Neuronal stem cell (in vitro differentiated cells): ENCODE measurements around the gene PML.
A peak's percentile ranks its signal among the peaks of the same experiment; 100 is the strongest.

Experiments used
- DNase-seq: peaks from one replicate; pipeline ENCODE4 v3.0.0-alpha.2; 2013; ENCODE audit warnings: low spot score
- H2AFZ ChIP-seq: one replicate; pipeline ENCODE4 v1.6.1; 2013; ENCODE audit warnings: mild to moderate bottlenecking, low read length, inconsistent platforms
- H2AK5ac ChIP-seq: 2 replicates; pipeline ENCODE4 v1.6.1; 2013; ENCODE audit warnings: low read depth, mild to moderate bottlenecking, inconsistent platforms, low read length, moderate library complexity, mixed read lengths
- H2BK120ac ChIP-seq: 2 replicates; pipeline ENCODE4 v1.6.1; 2013; ENCODE audit warnings: low read depth, mild to moderate bottlenecking, inconsistent platforms, low read length, moderate library complexity, mixed read lengths
- H2BK12ac ChIP-seq: one replicate; pipeline ENCODE4 v1.6.1; 2013; ENCODE audit warnings: low read length, inconsistent platforms
- H2BK15ac ChIP-seq: 2 replicates; pipeline ENCODE4 v1.6.1; 2013; ENCODE audit warnings: mild to moderate bottlenecking, low read length, inconsistent platforms, mixed read lengths
- H2BK5ac ChIP-seq: one replicate; pipeline ENCODE4 v1.6.1; 2013; ENCODE audit warnings: inconsistent platforms, mild to moderate bottlenecking, low read length, moderate library complexity
- H3K14ac ChIP-seq: one replicate; pipeline ENCODE4 v1.6.1; 2013; ENCODE audit warnings: low read length, inconsistent platforms
- H3K18ac ChIP-seq: 2 replicates; pipeline ENCODE4 v1.6.1; 2013; ENCODE audit warnings: low read length, inconsistent platforms
- H3K23ac ChIP-seq: 2 replicates; pipeline ENCODE4 v1.6.1; 2013; ENCODE audit warnings: low read depth, mild to moderate bottlenecking, mixed read lengths, low read length, inconsistent platforms; ENCODE audit not compliant: poor library complexity
- H3K27ac ChIP-seq: replicated peaks from 3 replicates; pipeline ENCODE4 v1.5.1; 2013; ENCODE audit warnings: low read length, inconsistent platforms
- H3K27me3 ChIP-seq, 3 experiments: 2 replicates each; pipeline ENCODE4 v1.6.1; 2013; ENCODE audit warnings: low read length in 3 of 3, mild to moderate bottlenecking in 2 of 3, inconsistent platforms in 1 of 3, low read depth in 1 of 3, mixed read lengths in 1 of 3, moderate library complexity in 1 of 3; ENCODE audit not compliant: control insufficient read depth in 3 of 3, insufficient read depth in 3 of 3
- H3K36me3 ChIP-seq, 2 donors: replicated peaks in 1 of 2; 2 replicates each; pipeline ENCODE4 v1.6.1; 2013; ENCODE audit warnings: low read length in 2 of 2; ENCODE audit not compliant: control insufficient read depth in 2 of 2, insufficient read depth in 2 of 2
- H3K4ac ChIP-seq: 2 replicates; pipeline ENCODE4 v1.6.1; 2013; ENCODE audit warnings: inconsistent platforms, mild to moderate bottlenecking, low read length, moderate library complexity
- H3K4me1 ChIP-seq, 2 donors: 1 replicate in 1 of 2; 2 replicates in 1 of 2; pipeline ENCODE4 v1.6.1; 2013; ENCODE audit warnings: low read length in 2 of 2, low read depth in 1 of 2; ENCODE audit not compliant: control insufficient read depth in 2 of 2, insufficient read depth in 1 of 2
- H3K4me2 ChIP-seq: one replicate; pipeline ENCODE4 v1.6.1; 2013; ENCODE audit warnings: mild to moderate bottlenecking, low read length, inconsistent platforms; ENCODE audit not compliant: insufficient read depth, poor library complexity, severe bottlenecking
- H3K4me3 ChIP-seq, 2 donors: 2 replicates each; pipeline ENCODE4 v1.5.1; 2013; ENCODE audit warnings: low read length in 2 of 2, mild to moderate bottlenecking in 2 of 2, inconsistent platforms in 1 of 2, moderate library complexity in 1 of 2
- H3K79me1 ChIP-seq: one replicate; pipeline ENCODE4 v1.6.1; 2013; ENCODE audit warnings: low read depth, mild to moderate bottlenecking, inconsistent platforms, low read length, moderate library complexity
- H3K9ac ChIP-seq: one replicate; pipeline ENCODE4 v1.6.1; 2013; ENCODE audit warnings: mild to moderate bottlenecking, low read depth, low read length, inconsistent platforms; ENCODE audit not compliant: poor library complexity
- H3K9me3 ChIP-seq, 2 donors: replicated peaks in 1 of 2; 2 replicates each; pipeline versions ENCODE3 to v1.6.1; 2013; ENCODE audit warnings: low read length in 2 of 2, mild to moderate bottlenecking in 2 of 2, inconsistent platforms in 1 of 2, low read depth in 1 of 2, mixed read lengths in 1 of 2, moderate library complexity in 1 of 2; ENCODE audit not compliant: control insufficient read depth in 2 of 2, insufficient read depth in 1 of 2
- H4K8ac ChIP-seq: one replicate; pipeline ENCODE4 v1.6.1; 2013; ENCODE audit warnings: low read depth, mild to moderate bottlenecking, inconsistent platforms, low read length, moderate library complexity
- H4K91ac ChIP-seq: one replicate; pipeline ENCODE4 v1.6.1; 2013; ENCODE audit warnings: low read length, low read depth, mild to moderate bottlenecking, inconsistent platforms; ENCODE audit not compliant: poor library complexity
- WGBS, 2 donors: extraction: QIAGEN DNeasy Blood & Tissue Kit; methylation state at CpG; one replicate each; pipeline ENCODE4 v1.1.7; 2013; ENCODE audit warnings: missing lambda C conversion rate in 2 of 2, mixed read lengths in 1 of 2; ENCODE audit not compliant: insufficient read length in 2 of 2, insufficient replicate concordance in 1 of 2; ENCODE audit errors: extremely low coverage in 2 of 2; 5-methylcytosine and 5-hydroxymethylcytosine counted together

PML gene

GRCh38 chr15:73946795-73947370 is 47.6 kb upstream of the PML start:
- H3K36me3 ChIP-seq, result peaks cover 3 to 30% of the 10 kb centered on the region in 2 donors
- no peaks in the 10 kb centered on the region for H3K79me1 ChIP-seq
- no peak overlapping the region for H3K4ac ChIP-seq
- no peak overlapping the region for H3K23ac ChIP-seq
- peaks cover 16 to 21% of the 10 kb centered on the region in 2 donors for H3K4me1 ChIP-seq
- H2BK120ac ChIP-seq, result no peak overlapping the region
- no peak overlapping the region for H3K18ac ChIP-seq
- no peak overlapping the region for H3K4me2 ChIP-seq
- H2BK5ac ChIP-seq, result no peak overlapping the region
- H2AK5ac ChIP-seq, result peak overlapping the region; percentile 5
- H3K9ac ChIP-seq, result no peak overlapping the region
- H2BK15ac ChIP-seq, result no peak overlapping the region
- no peak overlapping the region for H2AFZ ChIP-seq
- peaks cover 0 to 11% (median 0%) of the 10 kb centered on the region in 3 experiments for H3K27me3 ChIP-seq
- H3K14ac ChIP-seq, result no peak overlapping the region
- no peak overlapping the region for H3K27ac ChIP-seq
- H2BK12ac ChIP-seq, result no peak overlapping the region
- H4K91ac ChIP-seq, result no peak overlapping the region
- no peak overlapping the region for H3K4me3 ChIP-seq
- no peak overlapping the region for H4K8ac ChIP-seq
- DNase-seq, result no peak
- H3K9me3 ChIP-seq, result no peaks in the 10 kb centered on the region
- no CpG with 5 or more reads among the region's 9 CpGs for WGBS, 2 donors

- no CpG with 5 or more reads among the region's 9 CpGs for WGBS, 2 donors
- H3K36me3 ChIP-seq, result peaks cover 3 to 30% of the 10 kb centered on the region in 2 donors
- H3K4me1 ChIP-seq, result peaks cover 21 to 23% of the 10 kb centered on the region in 2 donors
- no peak overlapping the region for H2AK5ac ChIP-seq
- no peak overlapping the region for H3K4me2 ChIP-seq
- H3K9me3 ChIP-seq, result no peaks in the 10 kb centered on the region
- H3K14ac ChIP-seq, result no peak overlapping the region
- no peak overlapping the region for H4K8ac ChIP-seq
- no peak overlapping the region for H4K91ac ChIP-seq
- no peak overlapping the region for H3K27ac ChIP-seq
- H2BK120ac ChIP-seq, result no peak overlapping the region
- no peak overlapping the region for H2BK15ac ChIP-seq
- no peak for DNase-seq
- no peak overlapping the region for H2AFZ ChIP-seq
- H2BK12ac ChIP-seq, result no peak overlapping the region
- no peak overlapping the region for H2BK5ac ChIP-seq
- H3K4me3 ChIP-seq, result no peak overlapping the region
- no peak overlapping the region for H3K4ac ChIP-seq
- peaks cover 0 to 11% (median 0%) of the 10 kb centered on the region in 3 experiments for H3K27me3 ChIP-seq
- H3K23ac ChIP-seq, result peak overlapping the region; percentile 23
- H3K18ac ChIP-seq, result no peak overlapping the region
- H3K79me1 ChIP-seq, result no peaks in the 10 kb centered on the region
- H3K9ac ChIP-seq, result no peak overlapping the region
These were observed 46.9 kb upstream of the PML start for GRCh38 chr15:73947651-73948050.

GRCh38 chr15:73948396-73948795 is 46.1 kb upstream of the PML start:
- H3K18ac ChIP-seq, result no peak overlapping the region
- no peak overlapping the region for H3K14ac ChIP-seq
- no peak overlapping the region for H4K8ac ChIP-seq
- no peak overlapping the region for H3K27ac ChIP-seq
- H2BK120ac ChIP-seq, result no peak overlapping the region
- H3K27me3 ChIP-seq, result peaks cover 0 to 6% (median 0%) of the 10 kb centered on the region in 3 experiments
- H3K4me2 ChIP-seq, result no peak overlapping the region
- peaks cover 3 to 27% of the 10 kb centered on the region in 2 donors for H3K36me3 ChIP-seq
- H3K4me1 ChIP-seq, result peaks cover 21 to 23% of the 10 kb centered on the region in 2 donors
- H3K23ac ChIP-seq, result no peak overlapping the region
- H3K9me3 ChIP-seq, result no peaks in the 10 kb centered on the region
- no peak overlapping the region for H2AFZ ChIP-seq
- no peak overlapping the region for H2BK12ac ChIP-seq
- no peak overlapping the region for H2BK15ac ChIP-seq
- H3K79me1 ChIP-seq, result no peaks in the 10 kb centered on the region
- no peak overlapping the region for H3K9ac ChIP-seq
- WGBS, 2 donors, result no CpG with 5 or more reads among the region's 4 CpGs
- H3K4me3 ChIP-seq, result no peak overlapping the region
- H3K4ac ChIP-seq, result no peak overlapping the region
- H4K91ac ChIP-seq, result no peak overlapping the region
- no peak overlapping the region for H2BK5ac ChIP-seq
- no peak overlapping the region for H2AK5ac ChIP-seq
- DNase-seq, result no peak

- Histone ChIP-seq H4K91ac (no peak overlapping the region), H3K4ac (no peak overlapping the region), H3K4me3 (no peak overlapping the region), H2BK12ac (no peak overlapping the region), H3K18ac (no peak overlapping the region), H3K79me1 (no peaks in the 10 kb centered on the region), H3K36me3 (peaks cover 3 to 27% of the 10 kb centered on the region in 2 donors), H2BK5ac (no peak overlapping the region), H3K4me2 (no peak overlapping the region), H2BK120ac (no peak overlapping the region), H3K27ac (no peak overlapping the region), H4K8ac (no peak overlapping the region), H3K23ac (no peak overlapping the region), H3K9ac (no peak overlapping the region), H3K14ac (no peak overlapping the region), H2BK15ac (no peak overlapping the region), H3K4me1 (peaks cover 20 to 23% of the 10 kb centered on the region in 2 donors), H2AK5ac (no peak overlapping the region), H2AFZ (no peak overlapping the region), H3K9me3 (no peaks in the 10 kb centered on the region), H3K27me3 (peaks cover 0 to 3% (median 0%) of the 10 kb centered on the region in 3 experiments)
- no peak for DNase-seq
- WGBS, 2 donors, result no CpG with 5 or more reads among the region's 4 CpGs
These were observed 45.5 kb upstream of the PML start for GRCh38 chr15:73948982-73949381.
